Anterior cingulate cortex (tissue), 58 donors: ENCODE data around the gene CNFN.

ENCODE experiments used
- DNase-seq, 58 donors: peaks; one replicate each; lab custom pipeline; 2025; lab: John Stamatoyannopoulos, UW

Gene CNFN

GRCh38 chr19:42378225-42379215 is 11.6 kb downstream of the CNFN start:
- no peak for DNase-seq

DNA sequence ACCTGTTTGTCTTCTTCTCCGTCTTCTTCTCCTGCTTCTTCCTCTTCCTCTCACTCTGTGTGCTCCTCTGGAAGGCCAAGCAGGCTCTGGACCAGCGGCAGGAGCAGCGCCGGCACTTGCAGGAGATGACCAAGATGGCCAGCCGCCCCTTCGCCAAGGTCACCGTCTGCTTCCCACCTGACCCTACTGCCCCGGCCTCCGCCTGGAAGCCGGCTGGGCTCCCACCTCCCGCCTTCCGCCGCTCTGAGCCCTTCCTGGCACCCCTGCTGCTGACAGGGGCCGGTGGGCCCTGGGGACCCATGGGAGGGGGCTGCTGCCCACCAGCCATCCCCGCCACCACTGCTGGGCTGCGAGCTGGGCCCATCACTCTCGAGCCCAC is 13.9 kb downstream of the CNFN start:
- DNase-seq, result no peak

DNA sequence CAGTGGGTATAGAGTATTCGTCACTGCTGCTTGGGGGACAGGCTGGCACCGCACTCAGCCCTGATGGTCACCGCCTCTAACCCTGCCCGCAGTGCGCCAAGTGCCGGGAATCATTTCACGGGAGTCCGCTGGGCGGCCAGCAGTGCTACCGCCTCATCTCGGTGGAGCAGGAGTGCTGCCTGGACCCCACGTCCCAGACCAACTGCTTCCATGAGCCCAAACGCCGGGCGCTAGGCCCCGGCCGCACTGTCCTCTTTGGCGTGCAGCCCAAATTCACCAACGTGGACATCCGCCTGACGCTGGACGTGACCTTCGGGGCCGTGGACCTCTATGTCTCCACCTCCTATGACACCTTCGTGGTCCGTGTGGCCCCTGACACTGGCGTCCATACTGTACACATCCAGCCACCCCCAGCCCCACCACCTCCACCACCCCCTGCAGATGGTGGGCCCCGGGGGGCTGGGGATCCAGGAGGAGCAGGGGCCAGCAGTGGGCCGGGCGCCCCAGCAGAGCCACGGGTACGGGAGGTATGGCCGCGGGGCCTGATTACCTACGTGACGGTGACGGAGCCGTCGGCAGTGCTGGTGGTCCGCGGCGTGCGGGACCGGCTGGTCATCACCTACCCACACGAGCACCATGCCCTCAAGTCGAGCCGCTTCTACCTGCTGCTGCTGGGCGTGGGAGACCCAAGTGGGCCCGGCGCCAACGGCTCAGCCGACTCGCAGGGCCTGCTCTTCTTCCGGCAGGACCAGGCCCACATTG is 14.5 kb downstream of the CNFN start:
- no peak for DNase-seq

GRCh38 chr19:42374826-42375376 is 15.2 kb downstream of the CNFN start:
- DNase-seq, result no peak

- DNase-seq, result no peak
Measured at GRCh38 chr19:42370626-42371175, 19.4 kb downstream of the CNFN start.

GRCh38 chr19:42370068-42370520 is 20.0 kb downstream of the CNFN start:
- DNase-seq, result no peak

DNA sequence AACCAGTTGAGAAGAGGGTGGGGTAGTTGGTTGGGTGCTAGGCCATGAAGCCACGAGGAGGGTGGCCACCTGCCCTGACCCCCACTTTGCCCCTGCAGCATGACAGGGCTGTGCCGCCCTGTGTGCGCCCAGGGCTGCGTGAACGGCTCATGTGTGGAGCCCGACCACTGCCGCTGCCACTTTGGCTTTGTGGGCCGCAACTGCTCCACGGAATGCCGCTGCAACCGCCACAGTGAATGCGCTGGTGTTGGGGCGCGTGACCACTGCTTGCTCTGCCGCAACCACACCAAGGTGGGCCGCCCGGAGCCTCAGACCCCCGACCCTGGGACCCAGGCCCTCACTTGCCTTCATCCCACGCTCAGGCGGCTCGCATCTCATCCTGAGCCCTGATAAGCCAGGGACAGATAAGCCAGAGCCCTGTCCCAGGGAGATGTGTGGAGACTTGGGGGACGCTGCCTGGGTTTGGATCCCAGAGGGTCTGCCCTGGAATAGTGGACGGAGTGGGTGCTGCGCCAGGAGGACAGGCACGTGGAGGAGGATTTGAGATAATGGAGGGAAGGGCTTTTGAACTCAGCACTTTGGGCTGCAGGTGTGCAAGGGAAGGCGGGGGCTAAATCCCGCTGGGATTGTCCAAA is 20.5 kb downstream of the CNFN start:
- DNase-seq, result no peak

DNA sequence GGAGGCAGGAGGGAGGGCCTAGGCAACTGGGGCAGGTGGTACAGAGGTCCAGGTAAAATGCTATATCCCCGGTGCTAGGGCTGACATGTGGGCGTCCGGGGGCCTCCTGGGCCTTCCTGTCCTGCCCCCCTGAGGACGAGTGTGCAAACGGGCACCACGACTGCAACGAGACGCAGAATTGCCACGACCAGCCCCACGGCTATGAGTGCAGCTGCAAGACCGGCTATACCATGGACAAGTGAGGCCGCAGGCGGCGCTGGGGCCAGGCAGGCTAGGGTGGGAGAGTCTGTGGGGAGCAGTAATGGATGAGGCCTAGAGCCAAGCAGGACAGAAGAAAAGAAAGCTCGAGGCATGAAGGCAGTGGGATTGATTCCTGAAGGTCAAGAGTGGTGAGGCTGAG is 21.3 kb downstream of the CNFN start:
- DNase-seq, result no peak

GRCh38 chr19:42368360-42368759 is 21.7 kb downstream of the CNFN start:
- DNase-seq, result no peak

DNA sequence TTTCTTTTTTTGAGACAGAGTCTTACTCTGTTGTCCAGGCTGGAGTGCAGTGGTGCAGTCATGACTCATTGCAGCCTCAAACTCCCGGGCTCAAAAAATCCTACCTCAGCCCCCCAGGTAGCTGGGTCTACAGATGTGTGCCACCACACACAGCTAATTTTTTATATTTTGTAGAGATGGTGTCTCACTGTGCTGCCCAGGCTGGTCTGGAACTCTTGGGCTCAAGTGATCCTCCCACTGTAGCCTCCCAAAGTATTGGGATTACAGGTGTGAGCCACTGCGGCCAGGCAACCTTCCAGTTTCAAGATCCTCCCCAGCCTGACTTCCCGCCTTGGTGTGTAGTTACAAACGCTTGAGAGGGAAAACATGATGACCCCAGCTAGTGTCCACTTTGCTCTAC is 22.2 kb downstream of the CNFN start:
- DNase-seq, result no peak

DNA sequence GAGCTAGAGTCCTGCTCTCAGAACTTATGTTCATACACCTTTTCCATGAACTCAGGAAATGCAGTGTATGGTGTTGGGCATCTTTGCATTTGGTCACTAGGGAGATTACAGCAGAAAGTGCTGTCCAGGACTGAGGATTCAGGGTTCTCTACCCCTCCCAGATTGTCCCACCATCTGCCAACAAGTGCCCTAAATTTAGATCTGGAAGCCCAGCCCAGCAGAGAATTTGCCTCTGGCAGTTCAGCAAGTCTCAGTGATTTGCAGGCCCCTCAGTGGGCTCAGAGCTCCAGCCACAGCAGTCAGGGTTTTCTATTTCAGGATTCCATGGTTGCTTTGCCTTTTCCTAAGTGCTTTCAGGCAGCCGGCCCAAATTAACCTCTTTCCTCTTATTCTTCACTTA is 23.4 kb downstream of the CNFN start:
- DNase-seq, result peak in 3 of 58 donors; percentile 7 to 36 (median 9)

GRCh38 chr19:42363614-42364346 is 26.3 kb downstream of the CNFN start:
- peak in 2 of 58 donors; percentile 17 to 19 for DNase-seq

GRCh38 chr19:42362891-42363440 is 27.1 kb downstream of the CNFN start:
- no peak for DNase-seq

- no peak for DNase-seq
Measured at GRCh38 chr19:42362342-42362741, 27.8 kb downstream of the CNFN start.

GRCh38 chr19:42361545-42361910 is 28.6 kb downstream of the CNFN start:
- no peak for DNase-seq

- DNase-seq, result no peak
Measured at GRCh38 chr19:42360787-42361544, 29.1 kb downstream of the CNFN start.

DNA sequence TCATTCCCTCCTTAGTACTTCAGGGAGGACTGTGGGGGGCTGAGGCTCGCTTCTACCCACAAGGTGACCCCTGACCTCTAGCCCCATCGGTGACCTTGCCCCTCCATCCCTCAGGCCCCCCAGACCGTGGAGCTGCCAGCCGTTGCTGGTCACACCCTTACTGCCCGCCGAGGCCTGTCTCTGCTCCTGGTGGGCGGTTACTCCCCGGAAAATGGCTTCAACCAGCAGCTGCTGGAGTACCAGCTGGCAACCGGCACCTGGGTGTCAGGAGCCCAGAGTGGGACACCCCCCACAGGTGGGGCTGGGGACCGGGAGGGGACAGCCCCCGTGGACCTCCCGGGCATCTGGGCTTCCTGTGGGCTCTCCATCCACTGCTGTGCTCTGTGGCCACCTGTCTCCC is 32.8 kb downstream of the CNFN start:
- DNase-seq, result no peak

DNA sequence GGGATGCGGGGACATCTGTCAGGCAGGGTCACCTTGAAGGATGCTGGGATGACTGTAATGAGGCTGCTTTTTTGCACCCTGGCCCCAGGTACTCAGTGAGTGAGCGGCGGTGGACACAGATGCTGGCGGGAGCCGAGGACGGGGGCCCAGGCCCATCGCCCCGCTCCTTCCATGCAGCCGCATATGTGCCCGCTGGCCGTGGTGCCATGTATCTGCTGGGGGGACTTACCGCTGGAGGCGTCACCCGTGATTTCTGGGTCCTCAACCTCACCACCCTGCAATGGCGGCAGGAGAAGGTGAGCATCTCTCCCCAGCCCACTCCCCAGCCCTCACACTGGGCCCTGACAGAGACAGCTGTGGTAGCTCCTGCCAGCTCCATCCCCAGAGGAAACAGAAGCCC is 33.4 kb downstream of the CNFN start:
- no peak for DNase-seq

DNA sequence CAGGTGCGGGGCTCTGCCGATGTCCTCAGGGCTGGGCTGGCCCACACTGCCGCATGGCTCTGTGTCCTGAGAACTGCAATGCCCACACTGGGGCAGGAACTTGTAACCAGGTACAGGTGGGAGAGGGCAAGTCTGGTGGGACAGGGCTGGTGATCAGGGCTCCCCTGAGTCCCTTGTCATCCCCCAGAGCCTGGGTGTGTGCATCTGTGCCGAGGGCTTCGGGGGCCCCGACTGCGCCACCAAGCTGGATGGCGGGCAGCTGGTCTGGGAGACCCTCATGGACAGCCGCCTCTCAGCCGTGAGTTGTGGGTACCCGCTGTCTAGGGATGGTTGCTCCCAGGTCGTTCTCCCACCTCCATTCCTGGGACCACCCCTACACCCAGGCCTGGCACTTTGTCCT is 34.2 kb downstream of the CNFN start:
- no peak for DNase-seq
